B cell (primary cell): ENCODE results near the gene DYNLT3.

Experiments used
- EZH2 ChIP-seq: IDR thresholded peaks from 2 replicates; pipeline ENCODE4 v1.6.1; 2012; ENCODE audit warnings: borderline replicate concordance, low read depth, mild to moderate bottlenecking, moderate library complexity, low read length; ENCODE audit not compliant: insufficient read depth, poor library complexity, severe bottlenecking
- TF ChIP-seq, protein P1 (sequence below): fragments of 200-600 bp; IDR thresholded peaks from one replicate; pipeline ENCODE4 v1.8.0; 2022; ENCODE audit warnings: antibody characterized with exemption, mild to moderate bottlenecking

DNA sequence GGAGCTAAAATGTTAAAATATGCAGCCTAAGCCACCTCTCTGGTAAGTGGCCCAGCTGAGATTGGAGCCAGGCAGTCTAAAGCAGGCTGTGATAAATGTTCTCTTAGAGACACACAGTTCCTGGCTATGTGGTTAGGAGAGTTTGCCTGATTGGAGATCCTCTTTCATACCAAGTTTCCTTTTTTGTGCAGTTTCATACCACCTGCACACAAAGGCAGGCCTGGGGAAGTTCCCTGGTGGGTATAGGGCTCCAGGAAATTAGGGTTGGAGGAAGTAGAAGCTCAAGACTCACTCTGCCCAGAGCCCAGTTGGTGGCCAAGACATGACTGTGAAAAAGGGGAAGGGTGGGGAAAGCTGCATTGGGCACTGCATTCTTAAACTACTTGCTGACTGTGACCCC, 50.6 kb downstream of the DYNLT3 start:
- TF ChIP-seq, protein P1, sequence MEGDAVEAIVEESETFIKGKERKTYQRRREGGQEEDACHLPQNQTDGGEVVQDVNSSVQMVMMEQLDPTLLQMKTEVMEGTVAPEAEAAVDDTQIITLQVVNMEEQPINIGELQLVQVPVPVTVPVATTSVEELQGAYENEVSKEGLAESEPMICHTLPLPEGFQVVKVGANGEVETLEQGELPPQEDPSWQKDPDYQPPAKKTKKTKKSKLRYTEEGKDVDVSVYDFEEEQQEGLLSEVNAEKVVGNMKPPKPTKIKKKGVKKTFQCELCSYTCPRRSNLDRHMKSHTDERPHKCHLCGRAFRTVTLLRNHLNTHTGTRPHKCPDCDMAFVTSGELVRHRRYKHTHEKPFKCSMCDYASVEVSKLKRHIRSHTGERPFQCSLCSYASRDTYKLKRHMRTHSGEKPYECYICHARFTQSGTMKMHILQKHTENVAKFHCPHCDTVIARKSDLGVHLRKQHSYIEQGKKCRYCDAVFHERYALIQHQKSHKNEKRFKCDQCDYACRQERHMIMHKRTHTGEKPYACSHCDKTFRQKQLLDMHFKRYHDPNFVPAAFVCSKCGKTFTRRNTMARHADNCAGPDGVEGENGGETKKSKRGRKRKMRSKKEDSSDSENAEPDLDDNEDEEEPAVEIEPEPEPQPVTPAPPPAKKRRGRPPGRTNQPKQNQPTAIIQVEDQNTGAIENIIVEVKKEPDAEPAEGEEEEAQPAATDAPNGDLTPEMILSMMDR: no peak
- TF ChIP-seq EZH2: no peak
